ENCODE data around the gene SPPL2B. TPM values are rescaled to one million over a fixed set of nuclear protein-coding genes. Genes with fewer than 3 reads are reported as not detected.
"Not testable (repeated sequence)": the region's sequence is repeated elsewhere in the genome, so short reads cannot be mapped to it uniquely, and the experiment has no call there.

The SPPL2B gene
- total RNA-seq, 1 donor from 2014 or later: 22.6 TPM

DNA sequence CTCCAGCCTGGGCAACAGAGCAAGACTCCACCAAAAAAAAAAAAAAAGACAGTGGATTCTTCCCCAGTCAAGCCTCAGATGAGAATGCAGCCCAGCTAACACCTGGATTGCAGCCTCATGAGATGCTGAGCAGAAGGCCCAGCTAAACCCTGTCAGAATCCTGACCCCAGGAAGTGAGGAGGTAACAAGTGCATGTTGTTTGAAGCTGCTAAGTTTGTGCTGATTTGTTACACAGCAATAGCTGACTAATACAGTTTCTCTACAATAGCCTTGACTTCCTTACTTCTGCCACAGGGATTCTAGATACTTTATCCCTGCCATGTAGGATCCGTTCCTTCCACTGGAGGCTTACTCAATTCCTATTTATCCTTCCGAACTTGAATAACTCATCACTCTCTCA lies 52.1 kb downstream of the SPPL2B start:
- no peak for DNase-seq (ENCODE audit: low read depth in 2 of 2)

GRCh38 chr19:2381148-2381820 lies 52.8 kb downstream of the SPPL2B start:
- DNase-seq (ENCODE audit: low read depth in 2 of 2): no peak

- DNase-seq (ENCODE audit: low read depth in 2 of 2): no peak
Observed at GRCh38 chr19:2382530-2383222, 54.2 kb downstream of the SPPL2B start.

DNA sequence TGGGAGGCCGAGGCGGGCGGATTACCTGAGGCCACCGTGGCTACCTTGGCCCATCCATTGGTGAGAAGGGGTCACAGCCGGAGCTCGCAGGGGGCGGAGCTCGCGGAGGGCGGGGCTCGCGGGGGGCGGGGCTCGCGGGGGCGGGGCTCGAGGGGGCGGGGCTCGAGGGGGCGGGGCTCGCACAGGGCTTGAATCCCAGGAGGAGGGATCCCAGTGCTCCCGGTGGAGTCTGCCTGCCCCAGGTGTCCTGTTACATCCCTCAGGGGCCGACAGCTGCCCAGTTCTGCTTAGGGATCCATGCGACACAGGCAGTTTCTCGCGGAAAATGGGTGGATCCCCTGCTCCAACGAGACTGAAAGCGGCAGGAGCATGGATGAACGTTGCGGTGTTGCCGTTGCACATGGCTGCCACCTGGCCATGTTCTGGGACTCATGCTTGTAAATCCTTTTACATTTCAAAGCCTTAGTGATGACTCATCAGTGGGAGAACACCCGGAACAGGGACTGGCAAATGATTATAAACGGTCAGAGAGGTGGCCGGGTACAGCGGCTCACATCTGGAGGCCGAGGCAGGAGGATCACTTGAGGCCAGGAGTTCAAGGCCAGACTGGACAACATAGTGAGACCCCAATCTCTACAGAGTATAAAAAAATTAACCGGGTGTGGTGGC lies 56.7 kb downstream of the SPPL2B start:
- DNase-seq (ENCODE audit: low read depth in 2 of 2): peak; percentile 37 to 56

DNA sequence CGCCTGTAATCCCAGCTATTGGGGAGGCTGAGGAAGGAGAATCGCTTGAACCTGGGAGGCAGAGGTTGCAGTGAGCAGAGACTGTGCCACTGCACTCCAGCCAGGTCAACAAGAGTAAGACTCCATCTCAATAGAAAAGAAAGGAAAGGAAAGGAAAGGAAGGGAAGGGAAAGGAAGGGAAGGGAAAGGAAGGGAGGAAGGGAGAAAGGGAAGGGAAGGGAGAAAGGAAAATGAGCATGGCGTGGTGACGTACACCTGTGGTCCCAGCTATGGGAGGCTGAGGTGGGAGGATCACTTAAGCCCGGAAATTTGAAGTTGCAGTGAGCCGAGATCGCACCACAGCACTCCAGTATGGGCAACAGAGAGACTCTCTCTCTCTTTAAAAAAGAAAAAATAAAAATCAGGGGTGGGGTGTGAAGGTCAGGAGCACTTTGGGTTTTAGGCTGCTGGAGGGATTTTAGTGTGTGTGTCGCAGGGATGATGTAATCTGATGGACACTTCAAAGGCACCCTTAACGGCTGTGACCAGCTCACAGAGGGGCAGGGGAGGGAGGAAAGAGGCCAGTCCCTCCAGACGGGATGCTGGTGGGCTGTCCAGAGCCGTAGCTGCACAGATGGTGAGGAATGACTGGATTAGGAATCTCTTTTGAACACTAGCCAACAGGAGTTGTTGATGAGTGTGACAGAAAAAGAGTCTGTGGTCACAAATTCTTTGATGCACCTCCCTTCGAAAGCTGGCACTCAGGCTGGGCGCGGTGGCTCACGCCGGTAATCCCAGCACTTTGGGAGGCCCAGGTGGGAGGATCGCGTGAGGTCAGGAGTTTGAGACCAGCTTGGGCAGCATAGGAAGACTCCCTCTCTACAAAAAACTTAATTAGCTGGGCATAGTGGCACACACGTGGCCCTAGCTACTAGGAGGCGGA lies 59.1 kb downstream of the SPPL2B start:
- no peak for DNase-seq (ENCODE audit: low read depth in 2 of 2)

DNA sequence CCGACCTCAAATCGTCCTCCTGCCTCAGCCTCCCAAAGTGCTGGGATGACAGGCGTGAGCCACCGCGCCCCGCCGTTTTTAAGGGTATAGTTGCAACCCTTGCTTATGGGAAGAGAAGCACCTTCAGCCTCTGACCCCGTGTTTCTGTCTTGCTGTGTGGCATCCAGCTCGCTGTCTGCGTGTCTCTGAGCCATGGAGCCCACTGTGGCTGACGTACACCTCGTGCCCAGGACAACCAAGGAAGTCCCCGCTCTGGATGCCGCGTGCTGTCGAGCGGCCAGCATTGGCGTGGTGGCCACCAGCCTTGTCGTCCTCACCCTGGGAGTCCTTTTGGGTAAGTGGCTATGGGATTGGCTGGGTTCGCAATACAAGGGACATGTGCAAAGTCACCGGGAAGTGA lies 61.1 kb downstream of the SPPL2B start:
- DNase-seq (ENCODE audit: low read depth in 2 of 2): no peak

DNA sequence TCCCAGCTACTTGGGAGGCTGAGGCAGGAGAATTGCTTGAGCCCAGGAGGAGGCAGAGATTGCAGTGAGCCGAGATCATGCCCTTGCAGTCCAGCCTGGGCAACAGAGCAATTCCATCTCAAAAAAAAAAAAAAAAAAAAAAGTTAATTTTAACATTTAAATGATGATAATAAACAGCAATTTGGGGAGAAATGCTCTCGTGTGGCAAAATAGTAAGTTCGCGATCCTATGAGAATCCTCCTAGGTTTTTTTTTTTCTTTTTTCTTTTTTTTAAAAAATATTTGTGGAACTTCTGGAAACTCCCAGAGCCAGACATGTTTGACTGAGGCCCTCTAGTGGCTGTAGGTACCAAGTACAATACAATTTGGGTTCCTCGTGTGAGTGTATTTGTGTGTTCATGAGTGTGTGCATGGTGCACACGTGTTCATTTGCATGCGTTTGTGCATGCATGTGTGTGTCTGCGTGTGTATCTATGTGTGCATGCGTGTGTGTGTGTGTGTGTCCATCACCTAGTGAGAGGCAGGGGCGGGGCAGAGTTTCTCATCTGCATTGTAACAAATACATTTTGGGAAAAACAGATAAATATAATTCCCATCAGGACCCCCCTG lies 62.7 kb downstream of the SPPL2B start:
- DNase-seq (ENCODE audit: low read depth in 2 of 2): peak; percentile 77 to 87

- no peak for DNase-seq (ENCODE audit: low read depth in 2 of 2)
Observed at GRCh38 chr19:2392366-2392765, 63.9 kb downstream of the SPPL2B start.

- not testable (repeated sequence) for DNase-seq (ENCODE audit: low read depth in 2 of 2)
Observed at GRCh38 chr19:2392899-2393298, 64.4 kb downstream of the SPPL2B start.

- DNase-seq (ENCODE audit: low read depth in 2 of 2): no peak
Observed at GRCh38 chr19:2394054-2394441, 65.6 kb downstream of the SPPL2B start.

DNA sequence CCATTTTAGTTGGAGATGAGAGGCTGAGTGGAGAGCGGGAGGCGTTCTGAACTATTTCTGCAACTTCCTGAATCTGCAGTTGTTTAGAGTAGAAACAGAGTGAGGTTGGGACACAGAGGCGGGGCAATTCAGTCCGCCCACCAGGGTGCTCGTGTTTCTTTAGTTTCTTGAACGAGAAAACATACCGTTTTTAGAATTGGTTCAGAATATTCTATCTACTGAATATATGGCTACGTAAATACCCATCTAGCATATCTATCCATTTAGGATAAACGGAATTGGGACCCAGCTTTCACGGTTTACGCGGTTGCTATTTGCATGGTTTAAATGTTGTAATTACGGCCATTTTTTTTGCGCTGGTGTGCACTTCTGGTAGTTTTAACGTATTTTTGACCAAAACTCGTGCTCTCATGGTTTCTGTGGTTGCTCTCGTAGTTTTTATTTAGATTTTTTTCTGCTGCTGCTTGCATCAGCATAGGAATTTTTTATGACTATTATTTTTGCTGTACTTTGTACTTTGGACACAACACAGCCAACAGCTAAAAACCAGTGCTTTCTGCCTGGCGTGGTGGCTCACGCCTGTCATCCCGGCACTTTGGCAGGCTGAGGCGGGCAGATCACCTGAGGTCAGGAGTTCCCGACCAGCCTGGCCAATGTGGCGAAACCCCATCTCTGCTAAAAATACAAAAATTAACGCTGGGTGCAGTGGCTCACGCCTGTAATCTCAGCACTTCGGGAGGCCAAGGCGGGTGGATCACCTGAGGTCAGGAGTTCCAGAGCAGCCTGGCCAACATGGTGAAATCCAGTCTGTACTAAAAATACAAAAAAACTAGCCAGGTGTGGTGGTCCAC lies 66.2 kb downstream of the SPPL2B start:
- no peak for DNase-seq (ENCODE audit: low read depth in 2 of 2)

- DNase-seq (ENCODE audit: low read depth in 2 of 2): not testable (repeated sequence)
Observed at GRCh38 chr19:2395293-2395829, 66.9 kb downstream of the SPPL2B start.

DNA sequence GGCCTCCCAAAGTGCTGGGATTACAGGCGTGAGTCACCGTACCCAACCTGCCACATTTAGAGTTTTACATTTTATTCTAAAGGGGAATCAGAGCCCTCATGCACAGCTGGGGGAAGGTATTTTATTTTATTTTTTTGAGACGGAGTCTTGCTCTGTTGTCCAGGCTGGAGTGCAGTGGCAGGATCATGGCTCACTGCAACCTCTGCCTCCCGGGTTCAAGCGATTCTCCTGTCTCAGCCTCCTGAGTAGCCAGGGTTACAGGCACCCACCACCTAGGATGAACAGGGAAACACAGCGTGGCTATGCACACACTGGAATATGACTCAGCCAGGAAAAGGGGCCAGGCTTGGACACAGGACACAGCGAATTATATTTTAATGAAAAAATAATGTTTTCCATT lies 68.7 kb downstream of the SPPL2B start:
- DNase-seq (ENCODE audit: low read depth in 2 of 2): not testable (repeated sequence)

GRCh38 chr19:2398735-2399305 lies 70.3 kb downstream of the SPPL2B start:
- no peak for DNase-seq (ENCODE audit: low read depth in 2 of 2)

DNA sequence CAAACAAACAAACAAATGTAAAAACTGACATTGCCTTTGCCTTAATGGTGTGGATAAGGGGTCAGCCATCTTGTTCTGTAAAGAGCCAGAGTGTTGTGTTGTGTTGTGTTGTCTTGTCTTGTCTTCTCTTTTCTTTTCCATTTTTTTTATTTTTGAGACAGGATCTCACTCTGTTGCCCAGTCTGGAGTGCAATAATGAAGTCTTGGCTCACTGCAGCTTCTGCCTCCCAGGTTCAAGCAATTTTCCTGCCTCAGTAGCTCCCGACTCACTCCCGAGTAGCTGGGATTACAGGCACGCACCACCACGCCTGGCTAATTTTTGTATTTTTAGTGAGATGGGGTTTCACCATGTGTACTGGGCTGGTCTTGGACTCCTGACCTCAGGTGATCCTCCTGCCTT lies 71.1 kb downstream of the SPPL2B start:
- DNase-seq (ENCODE audit: low read depth in 2 of 2): no peak
